HL-60 (cell line): ENCODE results near the gene GABRR2.

Experiments used
- DNase-seq, 2 experiments: peaks; one replicate each; pipeline ENCODE4 v3.0.0-alpha.2; 2010 to 2020; ENCODE audit warnings: low read depth in 1 of 2, low spot score in 1 of 2
- H3K27ac ChIP-seq: fragments of 250-450 bp; sonication (Bioruptor Pico); replicated peaks from 2 replicates; pipeline ENCODE4 v1.5.1; 2020; ENCODE audit warnings: mild to moderate bottlenecking, moderate library complexity
- H3K27me3 ChIP-seq: fragments of 250-450 bp; sonication (Bioruptor Pico); 2 replicates; pipeline ENCODE4 v1.5.1; 2021; ENCODE audit warnings: mild to moderate bottlenecking, moderate library complexity; ENCODE audit not compliant: insufficient read depth, poor library complexity, severe bottlenecking
- H3K4me3 ChIP-seq: replicated peaks from 2 replicates; pipeline ENCODE4 v1.5.1; 2011; ENCODE audit warnings: mild to moderate bottlenecking, control low read depth, low read length; ENCODE audit not compliant: insufficient read depth
- CTCF ChIP-seq: IDR thresholded peaks from one replicate; pipeline ENCODE4 v1.5.1; 2011; ENCODE audit warnings: low read length, control low read depth, inconsistent platforms; ENCODE audit not compliant: insufficient read depth
- GABPA ChIP-seq: IDR thresholded peaks from 2 replicates; pipeline ENCODE4 v1.6.1; 2012; ENCODE audit warnings: low read depth
- POLR2AphosphoS5 ChIP-seq: IDR thresholded peaks from 2 replicates; pipeline ENCODE4 v1.6.1; 2012; ENCODE audit warnings: low read depth
- REST ChIP-seq: IDR thresholded peaks from 2 replicates; pipeline ENCODE4 v1.6.1; 2012; ENCODE audit warnings: low read depth; ENCODE audit not compliant: insufficient replicate concordance
- SPI1 ChIP-seq: IDR thresholded peaks from 2 replicates; pipeline ENCODE4 v1.6.1; 2012; ENCODE audit warnings: low read depth, mild to moderate bottlenecking, borderline replicate concordance

The GABRR2 gene

GRCh38 chr6:89352278-89353117 is 37.4 kb upstream of the GABRR2 start, which contains the start of gene UBE2J1:
UBE2J1 (minus strand) TSS chr6:89352722; CDS start chr6:89352569, 153 bp downstream.
- TF ChIP-seq REST: no peak
- TF ChIP-seq SPI1: no peak
- no peak for TF ChIP-seq GABPA
- TF ChIP-seq POLR2AphosphoS5: peak; percentile 60; the same call in 1 of the 2 replicates
- TF ChIP-seq CTCF: no peak
- Histone ChIP-seq H3K4me3 (peak within 1 kb of the TSS; percentile 65), H3K27me3 (no peaks in the 10 kb centered on the region), H3K27ac (peak within 1 kb of the TSS; percentile 93)
- peak; percentile 63 to 95 for DNase-seq

- DNase-seq: no peak
- Histone ChIP-seq H3K27ac (peak overlapping the region; percentile 93), H3K4me3 (peak overlapping the region; percentile 65)
Measured at GRCh38 chr6:89351671-89352277, 36.7 kb upstream of the GABRR2 start.

More at GRCh38 chr6:89351671-89352277, 36.7 kb upstream of the GABRR2 start:
- no peaks in the 10 kb centered on the region for H3K27me3 ChIP-seq
- no peak for TF ChIP-seq GABPA
- no peak for TF ChIP-seq REST
- TF ChIP-seq CTCF: no peak
- TF ChIP-seq POLR2AphosphoS5: no peak
- no peak for TF ChIP-seq SPI1
